ENCODE measurements around the gene INF2.

DNA sequence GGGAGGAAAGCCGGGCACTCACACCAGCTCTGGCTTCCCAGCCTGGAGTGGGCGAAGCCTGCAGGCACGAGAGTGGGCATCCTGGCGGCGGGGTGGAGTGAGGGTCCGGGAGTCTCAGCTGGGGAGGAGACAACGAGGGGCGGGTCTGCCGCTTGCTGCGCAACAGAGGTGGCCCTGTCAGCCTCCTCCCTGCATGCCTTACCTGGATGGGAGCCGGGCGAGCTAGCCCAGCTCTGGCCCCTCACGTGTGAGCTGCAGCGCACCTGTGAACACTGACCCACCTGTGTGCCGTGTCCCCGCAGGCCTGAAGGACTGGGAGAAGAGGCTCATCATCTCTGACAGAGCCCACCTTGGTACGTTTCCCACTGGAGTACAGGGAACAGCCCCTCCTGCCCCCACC is 49.6 kb downstream of the INF2 start:
- TF ChIP-seq CTCF (IDR thresholded peaks at IDR 0.05) = no peak
- TF ChIP-seq POLR2A (IDR thresholded peaks at IDR 0.05) = no peak

Measured in esophagus squamous epithelium (tissue), 4 donors.